ENCODE measurements around the gene TMEM179.

The TMEM179 gene

GRCh38 chr14:104554608-104555429 is 49.8 kb downstream of the TMEM179 start:
- no peak for TF ChIP-seq MYC (IDR thresholded peaks at IDR 0.05; ENCODE audit: low read depth, low read length)
- TF ChIP-seq CTCF (IDR thresholded peaks at IDR 0.05; ENCODE audit: low read depth, low read length) = no peak
- no peak for TF ChIP-seq POLR2A (IDR thresholded peaks at IDR 0.05; ENCODE audit: extremely low read depth, insufficient read length)
- no peak for TF ChIP-seq MAX (IDR thresholded peaks at IDR 0.05; ENCODE audit: low read depth, low read length)
- no peak overlapping the region for H3K4me3 ChIP-seq (ENCODE audit: low read depth, low read length)
- no peak for DNase-seq (ENCODE audit: low read depth)

- no peak for DNase-seq (ENCODE audit: low read depth)
- no peak overlapping the region for H3K4me3 ChIP-seq (ENCODE audit: low read depth, low read length)
These were observed 50.4 kb downstream of the TMEM179 start for GRCh38 chr14:104554088-104554607.

GRCh38 chr14:104553166-104554087 is 51.1 kb downstream of the TMEM179 start:
- DNase-seq (ENCODE audit: low read depth) = no peak
- H3K4me3 ChIP-seq (ENCODE audit: low read depth, low read length) = no peak overlapping the region
- no peak for TF ChIP-seq CTCF (IDR thresholded peaks at IDR 0.05; ENCODE audit: low read depth, low read length)

More at GRCh38 chr14:104554088-104554607, 50.4 kb downstream of the TMEM179 start:
- no peak for TF ChIP-seq POLR2A (IDR thresholded peaks at IDR 0.05; ENCODE audit: extremely low read depth, insufficient read length)
- no peak for TF ChIP-seq MAX (IDR thresholded peaks at IDR 0.05; ENCODE audit: low read depth, low read length)
- no peak for TF ChIP-seq MYC (IDR thresholded peaks at IDR 0.05; ENCODE audit: low read depth, low read length)
- no peak for TF ChIP-seq CTCF (IDR thresholded peaks at IDR 0.05; ENCODE audit: low read depth, low read length)

- TF ChIP-seq POLR2A (IDR thresholded peaks at IDR 0.05; ENCODE audit: extremely low read depth, insufficient read length) (no peak), MAX (IDR thresholded peaks at IDR 0.05; ENCODE audit: low read depth, low read length) (no peak), MYC (IDR thresholded peaks at IDR 0.05; ENCODE audit: low read depth, low read length) (no peak), CTCF (IDR thresholded peaks at IDR 0.05; ENCODE audit: low read depth, low read length) (no peak)
- H3K4me3 ChIP-seq (ENCODE audit: low read depth, low read length) = no peak overlapping the region
- DNase-seq (ENCODE audit: low read depth) = no peak
These were observed 51.8 kb downstream of the TMEM179 start for GRCh38 chr14:104552738-104553125.

- H3K4me3 ChIP-seq (ENCODE audit: low read depth, low read length) = no peak overlapping the region
- no peak for DNase-seq (ENCODE audit: low read depth)
- TF ChIP-seq CTCF (IDR thresholded peaks at IDR 0.05; ENCODE audit: low read depth, low read length) (no peak), POLR2A (IDR thresholded peaks at IDR 0.05; ENCODE audit: extremely low read depth, insufficient read length) (no peak), MYC (IDR thresholded peaks at IDR 0.05; ENCODE audit: low read depth, low read length) (no peak), MAX (IDR thresholded peaks at IDR 0.05; ENCODE audit: low read depth, low read length) (no peak)
These were observed 52.5 kb downstream of the TMEM179 start for GRCh38 chr14:104551851-104552737.
